Fibroblast of the aortic adventitia (primary cell): ENCODE data around the gene ADRB2. TPM values are rescaled to one million over a fixed set of nuclear protein-coding genes. Genes with fewer than 3 reads are reported as not detected.

Source experiments
- total RNA-seq: library from RNA; depleted of rRNA; stranded (reverse); fragments of >200 nt; gene quantifications from 2 replicates; pipeline ENCODE4 v1.2.3, GENCODE V29; 2012; ENCODE audit warnings: low replicate concordance

ADRB2 gene
- total RNA-seq, 1 donor: 3.6 TPM

Other genes with a start within 250 kb of the ADRB2 start
- 0.18 TPM in 1 of 2 replicates, not detected in the other for gene HTR4, start 172.1 kb upstream of the ADRB2 start, total RNA-seq
- gene SH3TC2, start 236.5 kb downstream of the ADRB2 start, total RNA-seq: 1.6 and 4.1 TPM in 2 replicates